HFF-Myc (cell line): ENCODE results near the gene ZNF578.
A peak's percentile ranks its signal among the peaks of the same experiment; 100 is the strongest.
"Not testable (repeated sequence)": the region's sequence is repeated elsewhere in the genome, so short reads cannot be mapped to it uniquely, and the experiment has no call there.

ENCODE experiments used
- DNase-seq: peaks from one replicate; pipeline ENCODE4 v3.0.0-alpha.2; 2011; ENCODE audit warnings: low read depth; ENCODE audit errors: extremely low read depth
- H3K4me3 ChIP-seq: replicated peaks from 2 replicates; pipeline ENCODE4 v1.5.1; 2011; ENCODE audit warnings: low read depth, mild to moderate bottlenecking, control low read depth, low read length
- CTCF ChIP-seq: IDR thresholded peaks from 2 replicates; pipeline ENCODE4 v1.5.1; 2012; ENCODE audit warnings: mild to moderate bottlenecking, low read depth, low read length, control low read depth; ENCODE audit errors: missing control alignments

Gene ZNF578

GRCh38 chr19:52532480-52532879 lies 79.1 kb downstream of the ZNF578 start:
- no peak for TF ChIP-seq CTCF
- H3K4me3 ChIP-seq = no peak overlapping the region
- no peak for DNase-seq

GRCh38 chr19:52533901-52534300 lies 80.5 kb downstream of the ZNF578 start:
- DNase-seq = no peak
- no peak for TF ChIP-seq CTCF
- no peak overlapping the region for H3K4me3 ChIP-seq

GRCh38 chr19:52535385-52535770 lies 82.0 kb downstream of the ZNF578 start:
- DNase-seq = not testable (repeated sequence)
- peak overlapping the region; percentile 42 for H3K4me3 ChIP-seq

GRCh38 chr19:52535771-52536447 lies 82.6 kb downstream of the ZNF578 start:
- no peak for TF ChIP-seq CTCF
- peak overlapping the region; percentile 42 for H3K4me3 ChIP-seq
- DNase-seq = peak; percentile 26

GRCh38 chr19:52536448-52536800 lies 83.1 kb downstream of the ZNF578 start:
- no peak for DNase-seq

GRCh38 chr19:52538815-52539214 lies 85.5 kb downstream of the ZNF578 start:
- not testable (repeated sequence) for DNase-seq, H3K4me3 ChIP-seq

More at GRCh38 chr19:52536448-52536800, 83.1 kb downstream of the ZNF578 start:
- H3K4me3 ChIP-seq = peak overlapping the region; percentile 42
- TF ChIP-seq CTCF = no peak

- not testable (repeated sequence) for H3K4me3 ChIP-seq, DNase-seq
These were observed 87.8 kb downstream of the ZNF578 start for GRCh38 chr19:52541176-52541575.

- no peak for DNase-seq
- H3K4me3 ChIP-seq = no peak overlapping the region
- no peak for TF ChIP-seq CTCF
These were observed 88.3 kb downstream of the ZNF578 start for GRCh38 chr19:52541608-52542007.

GRCh38 chr19:52542541-52542940 lies 89.2 kb downstream of the ZNF578 start:
- H3K4me3 ChIP-seq, DNase-seq: not testable (repeated sequence)
